ENCODE data around the gene PXMP4.

GRCh38 chr20:33727806-33728205, 7.7 kb upstream of the PXMP4 start:
- no peak for TF ChIP-seq CTCF (conservative IDR thresholded peaks at IDR 0.05 in 1 of 2, IDR thresholded peaks at IDR 0.05 in 1 of 2; ENCODE audit: extremely low read depth in 1 of 2, insufficient read depth in 1 of 2, low read depth in 1 of 2, low read length in 2 of 2)
- TF ChIP-seq EZH2 (IDR thresholded peaks at IDR 0.05; ENCODE audit: borderline replicate concordance, low read length) = no peak
